Measurements from ENCODE around the gene MROH8.
"Not testable (repeated sequence)": the region's sequence is repeated elsewhere in the genome, so short reads cannot be mapped to it uniquely, and the experiment has no call there.

MROH8 gene

DNA sequence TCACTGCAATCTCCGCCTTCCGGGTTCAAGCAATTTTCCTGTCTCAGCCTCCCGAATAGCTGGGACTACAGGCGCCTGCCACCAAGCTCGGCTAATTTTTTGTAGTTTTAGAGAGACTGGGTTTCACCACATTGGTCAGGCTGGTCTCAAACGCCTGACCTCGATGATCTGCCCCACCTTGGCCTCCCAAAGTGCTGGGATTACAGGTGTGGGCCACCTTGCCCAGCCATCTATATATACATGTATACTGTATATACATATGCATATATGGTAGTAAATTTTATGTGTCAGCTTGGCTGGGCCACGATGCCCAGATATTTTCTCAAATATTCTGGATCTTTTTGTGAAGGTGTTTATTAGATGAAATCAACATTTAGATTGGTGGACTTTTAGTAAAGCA is 102.3 kb downstream of the MROH8 start:
- no peak for DNase-seq

DNA sequence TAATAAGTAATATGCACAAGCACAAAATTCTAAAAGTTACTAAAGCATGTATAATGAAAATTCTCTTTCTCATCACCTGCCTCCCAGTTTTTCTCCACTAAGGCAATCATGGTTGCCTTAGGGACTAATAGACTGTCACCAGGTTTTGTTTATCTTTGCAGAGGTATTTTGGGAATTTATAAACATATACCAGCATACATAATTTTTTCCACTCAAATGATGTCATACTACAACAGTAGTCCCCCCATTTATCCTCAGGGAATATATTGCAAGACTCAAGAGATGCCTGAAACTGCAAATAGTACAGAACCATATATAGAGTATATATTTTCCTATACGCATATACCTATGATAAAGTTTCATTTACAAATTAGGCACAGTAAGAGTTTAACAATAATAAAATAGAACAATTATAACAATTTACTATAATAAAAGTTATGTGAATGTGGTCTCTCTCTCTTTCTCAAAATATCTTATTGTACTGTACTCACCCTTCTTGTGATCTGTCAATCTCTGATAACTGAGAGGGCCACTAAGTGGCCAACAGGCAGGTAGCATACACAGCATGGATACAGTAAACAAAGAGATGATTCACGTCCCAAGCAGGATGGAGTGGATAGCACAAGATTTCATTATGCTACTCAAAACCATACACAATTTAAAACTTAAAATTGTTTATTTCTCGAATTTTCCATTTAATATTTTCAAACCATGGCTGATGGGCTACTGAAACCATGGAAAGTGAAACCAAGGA is 103.2 kb downstream of the MROH8 start:
- no peak for DNase-seq

DNA sequence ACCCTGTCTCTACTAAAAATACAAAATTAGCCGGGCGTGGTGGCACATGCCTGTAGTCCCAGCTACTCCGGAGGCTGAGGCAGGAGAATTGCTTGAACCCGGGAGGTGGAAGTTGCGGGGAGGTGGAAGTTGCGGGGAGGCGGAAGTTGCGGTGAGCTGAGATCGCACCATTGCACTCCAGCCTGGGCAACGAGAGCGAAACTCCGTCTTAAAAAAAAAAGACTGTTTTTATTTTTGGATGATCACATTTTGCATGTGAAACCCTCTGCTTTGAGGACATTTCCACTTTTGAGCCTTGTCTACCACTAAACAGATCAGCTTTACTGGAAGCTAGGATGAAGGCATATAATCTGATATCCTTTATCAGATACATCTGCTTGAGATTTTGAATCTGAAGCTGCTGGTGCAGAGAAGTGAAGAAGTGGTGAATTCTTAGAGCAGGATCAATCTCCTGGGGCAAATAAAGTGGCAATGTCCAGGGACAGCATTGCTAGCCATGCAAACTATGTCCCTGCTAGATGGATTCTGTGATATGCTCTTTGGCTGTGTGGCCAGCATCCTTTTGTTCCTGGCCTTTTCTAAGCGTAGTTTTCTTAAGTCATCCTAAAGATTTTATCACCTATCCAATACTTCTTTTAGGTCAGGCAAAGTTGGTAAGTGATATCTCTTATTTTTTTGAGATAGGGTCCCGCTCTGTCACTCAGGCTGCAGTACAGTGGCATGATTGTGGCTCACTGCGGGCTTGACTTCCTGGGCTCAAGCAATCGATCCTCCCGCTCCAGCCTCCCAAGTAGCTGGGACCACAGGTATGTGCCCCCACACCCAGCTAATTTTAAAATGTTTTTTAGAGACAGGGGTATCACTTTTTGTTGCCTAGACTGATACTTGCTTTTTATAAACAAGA is 106.8 kb downstream of the MROH8 start:
- no peak for DNase-seq

DNA sequence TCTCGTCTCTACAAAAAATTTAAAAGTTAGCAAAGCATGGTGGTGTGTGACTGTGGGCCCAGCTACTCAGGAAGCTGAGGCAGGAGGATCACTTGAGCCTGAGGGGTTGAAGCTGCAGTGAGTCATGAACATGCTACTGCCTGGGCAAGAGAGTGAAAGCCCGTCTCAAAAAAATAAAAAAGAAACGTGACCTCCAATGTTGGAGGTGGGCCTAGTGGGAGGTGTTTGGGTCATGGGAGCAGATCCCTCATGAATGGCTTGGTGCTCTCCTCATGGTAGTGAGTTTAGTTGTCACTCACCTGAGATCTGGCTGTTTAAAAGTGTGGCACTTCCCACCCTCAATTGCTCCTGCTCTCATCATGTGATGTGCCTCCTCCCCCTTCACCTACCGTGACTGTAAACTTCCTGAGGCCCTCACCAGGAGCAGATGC is 107.9 kb downstream of the MROH8 start:
- peak; percentile 43 for DNase-seq

DNA sequence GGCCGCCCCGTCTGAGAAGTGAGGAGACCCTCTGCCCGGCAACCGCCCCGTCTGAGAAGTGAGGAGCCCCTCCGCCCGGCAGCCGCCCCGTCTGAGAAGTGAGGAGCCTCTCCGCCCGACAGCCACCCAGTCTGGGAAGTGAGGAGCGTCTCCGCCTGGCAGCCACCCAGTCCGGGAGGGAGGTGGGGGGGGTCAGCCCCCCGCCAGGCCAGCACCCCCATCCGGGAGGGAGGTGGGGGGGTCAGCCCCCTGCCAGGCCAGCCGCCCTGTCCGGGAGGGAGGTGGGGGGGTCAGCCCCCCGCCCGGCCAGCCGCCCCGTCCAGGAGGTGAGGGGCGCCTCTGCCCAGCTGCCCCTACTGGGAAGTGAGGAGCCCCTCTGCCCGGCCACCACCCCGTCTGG is 109.8 kb downstream of the MROH8 start:
- DNase-seq = not testable (repeated sequence)

DNA sequence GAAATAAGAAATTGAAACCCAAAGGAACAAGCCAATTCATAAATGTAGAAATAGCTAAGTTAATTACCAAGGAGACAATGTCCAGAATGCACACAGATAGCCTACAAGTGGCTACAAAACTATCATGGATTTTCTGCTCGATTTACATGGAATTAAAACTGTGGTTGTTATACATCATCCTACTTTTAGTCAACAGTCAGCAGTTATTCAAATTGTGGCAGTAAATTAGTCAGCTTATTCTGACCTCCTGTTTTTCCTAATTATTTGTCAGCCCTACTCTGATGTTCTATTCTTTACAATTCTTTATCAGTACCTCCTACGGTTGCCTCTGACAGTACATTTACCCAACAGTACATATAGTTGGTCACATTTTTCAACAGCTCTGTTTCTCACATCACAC is 113.2 kb downstream of the MROH8 start:
- DNase-seq = no peak

DNA sequence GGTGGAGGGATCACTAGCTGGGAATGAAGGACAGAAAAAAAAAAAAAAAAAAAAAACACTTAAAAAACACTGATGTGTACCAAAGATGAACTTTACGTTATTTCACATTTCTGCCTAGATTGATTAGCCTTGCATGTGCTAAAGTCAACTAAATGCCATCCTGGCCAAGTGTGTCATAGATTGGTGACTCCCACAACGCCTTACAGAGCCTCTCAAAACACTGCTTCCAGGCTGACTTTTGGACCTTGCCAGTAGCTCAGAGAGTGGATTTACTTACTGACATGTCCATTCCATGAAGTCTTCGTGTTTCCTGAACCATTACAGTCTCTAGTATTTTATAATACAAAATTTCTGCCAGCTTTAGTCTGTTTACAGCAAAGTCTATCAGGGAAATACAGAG is 124.1 kb downstream of the MROH8 start:
- DNase-seq = no peak

DNA sequence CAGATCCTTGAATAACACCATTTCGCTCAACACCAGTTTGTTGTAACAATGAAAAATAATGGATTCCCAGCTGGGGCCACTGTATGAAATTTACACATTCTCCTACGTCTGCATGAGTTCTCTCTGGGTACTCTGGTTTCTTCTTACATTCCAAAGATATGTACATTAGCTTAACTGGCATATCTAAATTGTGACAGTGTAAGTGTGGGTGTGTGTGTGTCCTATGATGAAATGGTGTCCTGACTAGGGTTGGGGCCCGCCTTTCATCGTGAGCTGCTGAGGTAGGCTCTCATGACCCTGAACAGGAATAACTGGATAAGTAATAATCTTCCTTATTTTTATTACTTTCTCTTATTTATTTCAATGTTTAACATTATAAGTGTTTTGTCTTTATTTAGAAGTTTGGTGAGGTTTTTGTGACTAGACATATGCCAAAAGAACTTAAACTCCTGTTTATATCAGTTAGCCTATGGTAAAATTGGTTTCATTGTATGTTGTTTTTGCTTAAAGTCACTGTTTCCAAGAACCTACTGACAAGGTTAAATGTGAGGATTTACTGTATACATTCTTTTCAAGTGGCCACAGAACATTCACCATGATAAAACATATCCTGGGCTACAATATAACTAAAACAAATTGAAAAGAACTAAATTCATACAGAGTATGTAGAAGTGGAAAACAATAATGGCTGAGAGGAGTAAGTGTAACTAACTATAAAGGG is 126.0 kb downstream of the MROH8 start:
- DNase-seq = no peak
